Activated T-helper 2 cell treated with anti-CD3 and anti-CD28 coated beads, Interferon-gamma antibody, Interleukin-2, Interleukin-4, amounts not matched to agents 10 μg/mL and 5 μg/mL and 100 μg/mL, durations not matched to agents 14 hours and 24 hours and 36 hours (primary cell): ENCODE results near the gene SLC5A1. TPM values are rescaled to one million over a fixed set of nuclear protein-coding genes. Genes with fewer than 3 reads are reported as not detected.

Source experiments
- DNase-seq: peaks from one replicate; pipeline ENCODE4 v3.0.0; 2021; ENCODE audit warnings: low spot score
- H3K27ac Mint-ChIP-seq: one replicate; pipeline ENCODE4 v1.8.0; 2021; ENCODE audit warnings: mixed read lengths
- H3K27me3 Mint-ChIP-seq: one replicate; pipeline ENCODE4 v1.8.0; 2021; ENCODE audit warnings: low read depth, mixed read lengths
- H3K36me3 Mint-ChIP-seq: one replicate; pipeline ENCODE4 v1.8.0; 2021; ENCODE audit warnings: low read depth, mixed read lengths
- H3K4me1 Mint-ChIP-seq: one replicate; pipeline ENCODE4 v1.8.0; 2021; ENCODE audit warnings: low read depth, mixed read lengths
- H3K4me3 Mint-ChIP-seq: one replicate; pipeline ENCODE4 v1.8.0; 2021; ENCODE audit warnings: low read depth, mild to moderate bottlenecking, moderate library complexity, mixed read lengths
- H3K9me3 Mint-ChIP-seq: one replicate; pipeline ENCODE4 v1.8.0; 2021; ENCODE audit warnings: mixed read lengths
- intact Hi-C: fragments of 100-400 bp; cut with micrococcal nuclease; formaldehyde crosslinking; loops from one replicate; pipeline ENCODE4 v1.15.1; 2023
- total RNA-seq: library from RNA; stranded (reverse); gene quantifications from 2 replicates; pipeline ENCODE4 v1.2.3, GENCODE V29; 2022

Gene SLC5A1
- total RNA-seq, 1 donor from 2014 or later, result not detected

- DNase-seq, result no peak
- peaks cover 34% of the 10 kb centered on the region for H3K27me3 Mint-ChIP-seq
- no peak overlapping the region for H3K4me3 Mint-ChIP-seq
- no peaks in the 10 kb centered on the region for H3K36me3 Mint-ChIP-seq
- intact Hi-C loops, result no loop called here
- no peaks in the 10 kb centered on the region for H3K9me3 Mint-ChIP-seq
- no peak overlapping the region for H3K27ac Mint-ChIP-seq
- H3K4me1 Mint-ChIP-seq, result no peaks in the 10 kb centered on the region
Observed at GRCh38 chr22:32079130-32080089, 36.3 kb downstream of the SLC5A1 start.

- H3K9me3 Mint-ChIP-seq, result no peaks in the 10 kb centered on the region
- no peak for DNase-seq
- H3K36me3 Mint-ChIP-seq, result no peaks in the 10 kb centered on the region
Observed at GRCh38 chr22:32080904-32081303, 37.8 kb downstream of the SLC5A1 start.

DNA sequence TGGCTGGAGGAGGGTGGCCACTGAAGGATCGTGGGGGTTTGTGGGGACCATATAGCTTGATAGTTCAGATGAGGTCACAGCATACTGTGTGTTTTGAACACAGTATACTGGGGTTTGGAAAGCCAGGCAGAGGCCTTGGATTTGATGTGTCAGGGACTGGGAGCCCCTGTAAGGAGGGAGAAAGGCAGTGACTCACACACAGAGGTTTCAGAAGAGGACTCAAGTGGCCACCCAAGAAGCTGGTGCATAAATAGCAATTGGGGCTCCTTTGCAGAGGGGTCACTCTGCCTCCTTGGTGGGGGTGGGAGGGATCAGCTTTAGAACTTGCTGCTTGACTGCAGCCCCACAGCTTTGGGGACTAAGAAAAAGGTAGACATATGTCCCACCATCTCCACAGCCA lies 39.3 kb downstream of the SLC5A1 start:
- Mint-ChIP-seq H3K9me3 (no peaks in the 10 kb centered on the region), H3K36me3 (no peaks in the 10 kb centered on the region), H3K27me3 (peaks cover 30% of the 10 kb centered on the region), H3K27ac (no peak overlapping the region), H3K4me1 (no peaks in the 10 kb centered on the region), H3K4me3 (no peak overlapping the region)
- intact Hi-C loops, result no loop called here
- DNase-seq, result no peak

More at GRCh38 chr22:32080904-32081303, 37.8 kb downstream of the SLC5A1 start:
- intact Hi-C loops, result loop anchor here (1.0 kb wide), 1 partner anchor 104 kb away; no protein-coding TSS in a partner anchor
- H3K4me3 Mint-ChIP-seq, result no peak overlapping the region
- no peak overlapping the region for H3K27ac Mint-ChIP-seq
- H3K27me3 Mint-ChIP-seq, result peaks cover 28% of the 10 kb centered on the region
- H3K4me1 Mint-ChIP-seq, result no peaks in the 10 kb centered on the region

- no peaks in the 10 kb centered on the region for H3K36me3 Mint-ChIP-seq
- no peaks in the 10 kb centered on the region for H3K9me3 Mint-ChIP-seq
- intact Hi-C loops, result no loop called here
- no peak for DNase-seq
- no peak overlapping the region for H3K27ac Mint-ChIP-seq
- no peaks in the 10 kb centered on the region for H3K4me1 Mint-ChIP-seq
- H3K27me3 Mint-ChIP-seq, result peaks cover 34% of the 10 kb centered on the region
- H3K4me3 Mint-ChIP-seq, result no peak overlapping the region
Observed at GRCh38 chr22:32083000-32083399, 39.9 kb downstream of the SLC5A1 start.

- H3K27ac Mint-ChIP-seq, result no peak overlapping the region
- H3K4me1 Mint-ChIP-seq, result no peaks in the 10 kb centered on the region
- peaks cover 37% of the 10 kb centered on the region for H3K27me3 Mint-ChIP-seq
- DNase-seq, result no peak
- no peak overlapping the region for H3K4me3 Mint-ChIP-seq
- intact Hi-C loops, result no loop called here
- no peaks in the 10 kb centered on the region for H3K9me3 Mint-ChIP-seq
- no peaks in the 10 kb centered on the region for H3K36me3 Mint-ChIP-seq
Observed at GRCh38 chr22:32083814-32084213, 40.8 kb downstream of the SLC5A1 start.

- DNase-seq, result no peak
- H3K4me3 Mint-ChIP-seq, result no peak overlapping the region
- H3K27me3 Mint-ChIP-seq, result peaks cover 27% of the 10 kb centered on the region
Observed at GRCh38 chr22:32088084-32088483, 45.0 kb downstream of the SLC5A1 start.

DNA sequence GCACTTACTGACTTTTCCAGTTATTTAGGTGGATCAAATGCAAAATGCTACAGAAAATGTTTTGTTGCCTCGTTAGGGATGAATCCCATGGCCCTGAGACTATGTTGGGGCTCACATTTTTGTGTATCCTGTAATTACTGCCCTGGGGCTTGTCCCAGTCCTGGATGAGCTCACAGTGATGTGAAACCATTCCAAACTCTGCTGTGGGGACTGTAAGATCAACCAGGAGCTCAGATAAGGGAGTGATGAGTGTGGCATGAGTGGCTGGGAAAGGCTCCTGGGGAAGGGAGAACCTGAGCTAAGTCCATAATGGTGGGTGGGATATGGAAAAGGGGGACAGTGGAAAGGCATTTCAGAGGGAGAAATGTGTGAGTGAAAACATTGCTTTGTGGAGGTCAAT lies 54.0 kb downstream of the SLC5A1 start:
- Mint-ChIP-seq H3K9me3 (no peaks in the 10 kb centered on the region), H3K36me3 (no peaks in the 10 kb centered on the region), H3K27ac (no peak overlapping the region), H3K4me1 (peaks cover 7% of the 10 kb centered on the region), H3K4me3 (no peak overlapping the region), H3K27me3 (peaks cover 22% of the 10 kb centered on the region)
- intact Hi-C loops, result no loop called here
- DNase-seq, result no peak

More at GRCh38 chr22:32088084-32088483, 45.0 kb downstream of the SLC5A1 start:
- no peaks in the 10 kb centered on the region for H3K4me1 Mint-ChIP-seq
- H3K9me3 Mint-ChIP-seq, result no peaks in the 10 kb centered on the region
- no peak overlapping the region for H3K27ac Mint-ChIP-seq
- intact Hi-C loops, result no loop called here
- H3K36me3 Mint-ChIP-seq, result no peaks in the 10 kb centered on the region

- Mint-ChIP-seq H3K4me3 (no peak overlapping the region), H3K9me3 (no peaks in the 10 kb centered on the region), H3K4me1 (peaks cover 7% of the 10 kb centered on the region), H3K27ac (no peak overlapping the region), H3K36me3 (no peaks in the 10 kb centered on the region), H3K27me3 (peaks cover 23% of the 10 kb centered on the region)
- intact Hi-C loops, result no loop called here
- DNase-seq, result no peak
Observed at GRCh38 chr22:32097881-32098499, 54.9 kb downstream of the SLC5A1 start.

DNA sequence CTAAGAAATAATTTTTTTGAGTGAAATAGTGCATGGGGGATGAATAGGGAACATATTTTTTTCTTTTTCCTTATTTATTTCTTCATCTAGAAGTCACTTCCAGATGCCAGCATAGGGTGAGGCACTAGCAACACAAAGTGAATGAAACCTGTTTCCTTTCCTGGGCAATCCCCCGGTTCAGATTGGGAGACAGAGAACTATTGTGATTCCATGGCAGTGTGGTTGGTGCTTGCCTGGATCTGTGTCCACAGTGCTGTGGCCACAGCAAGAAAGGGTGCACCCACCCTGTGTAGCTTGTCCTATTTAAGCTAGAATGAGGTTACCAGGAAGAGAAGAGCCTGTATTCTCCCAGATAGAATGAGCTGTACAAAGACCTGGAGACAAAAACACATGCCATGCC lies 57.6 kb downstream of the SLC5A1 start:
- H3K9me3 Mint-ChIP-seq, result no peaks in the 10 kb centered on the region
- no peak overlapping the region for H3K27ac Mint-ChIP-seq
- no peak overlapping the region for H3K4me3 Mint-ChIP-seq
- DNase-seq, result no peak
- no peaks in the 10 kb centered on the region for H3K36me3 Mint-ChIP-seq
- intact Hi-C loops, result loop anchor here (10.0 kb wide), 1 partner anchor 164 kb away; no protein-coding TSS in a partner anchor
- H3K4me1 Mint-ChIP-seq, result no peaks in the 10 kb centered on the region
- H3K27me3 Mint-ChIP-seq, result peaks cover 16% of the 10 kb centered on the region

DNA sequence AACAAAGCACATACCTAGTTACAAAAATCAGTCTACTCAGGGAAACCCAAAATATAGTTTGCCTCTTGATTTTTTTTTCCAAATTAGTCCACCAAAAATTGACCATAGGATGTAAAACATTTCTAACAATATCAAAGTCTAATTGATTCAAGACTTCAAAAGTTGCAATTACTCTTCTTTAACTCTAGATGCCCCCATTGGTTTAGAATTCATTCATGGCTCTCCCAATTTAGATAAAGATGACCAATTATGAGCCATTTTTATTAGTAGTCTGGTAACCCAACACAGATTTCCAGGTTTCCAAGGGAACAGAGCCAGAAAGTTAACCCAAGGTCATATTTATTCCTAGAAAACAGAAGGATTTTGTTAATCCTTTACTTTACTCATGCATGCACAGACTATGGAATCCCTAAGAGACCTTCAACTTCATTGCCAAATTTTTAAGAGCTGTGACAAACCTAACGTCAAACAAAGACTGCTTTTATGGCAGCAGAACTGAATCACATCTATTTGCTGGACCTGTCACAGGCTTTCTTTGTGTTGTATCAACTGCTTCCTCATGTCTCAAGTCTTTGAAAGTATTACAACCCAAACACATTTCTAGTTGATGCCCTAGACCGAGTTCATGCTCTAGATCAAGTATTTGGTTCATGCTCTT lies 60.7 kb downstream of the SLC5A1 start:
- no peak overlapping the region for H3K27ac Mint-ChIP-seq
- H3K4me1 Mint-ChIP-seq, result no peaks in the 10 kb centered on the region
- H3K9me3 Mint-ChIP-seq, result no peaks in the 10 kb centered on the region
- H3K4me3 Mint-ChIP-seq, result no peak overlapping the region
- peaks cover 14% of the 10 kb centered on the region for H3K27me3 Mint-ChIP-seq
- no peak for DNase-seq
- intact Hi-C loops, result loop anchor here (10.0 kb wide), 1 partner anchor 161 kb away; no protein-coding TSS in a partner anchor
- no peaks in the 10 kb centered on the region for H3K36me3 Mint-ChIP-seq

DNA sequence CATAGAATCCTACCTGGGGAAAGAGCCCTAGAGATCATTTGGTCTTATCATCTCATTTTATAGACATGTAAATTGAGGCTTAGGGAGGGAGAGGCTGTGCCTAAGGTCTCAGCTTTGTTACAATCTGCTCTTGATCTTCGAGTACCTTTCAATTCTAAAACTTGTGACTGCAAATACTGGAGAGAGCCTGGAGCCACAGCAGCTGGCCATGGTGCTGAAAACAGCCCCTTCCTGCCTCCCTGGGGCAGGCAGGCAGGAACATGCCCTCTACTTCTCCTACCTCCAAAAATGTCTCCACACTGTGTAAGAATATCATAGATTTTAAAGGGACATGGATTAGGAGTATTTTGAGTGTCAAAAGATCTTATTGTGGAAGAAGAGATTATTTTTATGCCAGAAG lies 63.9 kb downstream of the SLC5A1 start:
- Mint-ChIP-seq H3K27ac (no peak overlapping the region), H3K27me3 (peaks cover 10% of the 10 kb centered on the region), H3K9me3 (no peaks in the 10 kb centered on the region), H3K4me1 (no peaks in the 10 kb centered on the region), H3K36me3 (no peaks in the 10 kb centered on the region), H3K4me3 (no peak overlapping the region)
- DNase-seq, result no peak
- intact Hi-C loops, result loop anchor here (10.0 kb wide), 1 partner anchor 158 kb away; no protein-coding TSS in a partner anchor

DNA sequence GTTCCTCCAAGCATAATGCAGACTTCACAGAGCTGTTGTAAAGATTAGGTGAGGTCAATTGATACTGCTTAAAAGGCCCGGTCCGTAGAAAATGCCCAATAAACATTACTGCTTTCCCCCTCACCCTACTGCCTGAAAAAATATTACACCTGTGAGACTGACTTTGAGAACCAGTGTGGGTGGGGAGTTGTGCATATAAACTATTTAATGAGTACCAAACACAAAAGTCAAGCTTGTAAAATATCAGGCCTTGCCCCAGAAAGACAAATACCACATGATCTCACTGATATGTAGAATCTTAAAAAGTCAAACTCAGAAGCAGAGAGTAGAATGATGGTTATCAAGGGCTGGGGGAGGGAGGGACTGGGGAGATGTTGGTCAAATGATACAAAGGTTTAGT lies 69.3 kb downstream of the SLC5A1 start:
- Mint-ChIP-seq H3K4me1 (no peaks in the 10 kb centered on the region), H3K36me3 (no peaks in the 10 kb centered on the region), H3K27ac (no peak overlapping the region), H3K9me3 (no peaks in the 10 kb centered on the region), H3K27me3 (peaks cover 22% of the 10 kb centered on the region), H3K4me3 (no peak overlapping the region)
- DNase-seq, result no peak
- intact Hi-C loops, result no loop called here
